Stimulated activated CD8-positive, alpha-beta memory T cell treated with anti-CD3 and anti-CD28 coated beads, Interleukin-15, amount 100 ng/mL, for 4 hours (primary cell): ENCODE results near the gene ACAN.
"Not testable (repeated sequence)": the region's sequence is repeated elsewhere in the genome, so short reads cannot be mapped to it uniquely, and the experiment has no call there.

Experiments used
- DNase-seq, 2 donors: peaks; one replicate each; pipeline ENCODE4 v3.0.0-alpha.2; 2020; ENCODE audit warnings: low read depth in 2 of 2

The ACAN gene

DNA sequence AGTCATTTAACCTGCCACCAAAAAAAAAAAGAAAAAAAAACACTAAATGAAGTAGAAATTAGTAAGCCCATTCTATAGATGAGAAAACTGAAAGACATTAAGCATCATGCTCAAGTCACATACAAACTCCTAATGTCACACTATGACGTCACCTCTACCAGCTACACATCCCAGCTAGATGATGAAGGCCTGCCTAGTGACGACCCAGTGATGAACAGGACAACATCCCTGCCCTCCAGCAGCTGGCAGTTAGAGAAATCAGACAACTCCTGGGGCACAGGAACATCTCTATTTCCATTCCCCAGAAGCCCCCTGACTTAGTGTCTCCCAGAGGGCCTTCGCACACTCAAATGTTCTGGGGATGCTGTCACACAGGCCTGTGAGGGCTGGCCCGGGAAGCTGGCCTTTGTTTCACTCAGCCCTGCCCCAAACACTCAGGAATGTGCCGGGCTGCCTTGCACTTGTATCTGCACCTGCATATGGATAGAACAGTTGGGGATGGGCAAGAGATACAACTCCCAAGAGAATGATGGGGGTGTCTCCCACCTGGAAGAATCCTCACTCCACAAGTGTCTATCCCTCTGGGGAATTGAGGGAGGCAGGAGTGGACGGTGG, 99.1 kb downstream of the ACAN start:
- DNase-seq, result no peak

DNA sequence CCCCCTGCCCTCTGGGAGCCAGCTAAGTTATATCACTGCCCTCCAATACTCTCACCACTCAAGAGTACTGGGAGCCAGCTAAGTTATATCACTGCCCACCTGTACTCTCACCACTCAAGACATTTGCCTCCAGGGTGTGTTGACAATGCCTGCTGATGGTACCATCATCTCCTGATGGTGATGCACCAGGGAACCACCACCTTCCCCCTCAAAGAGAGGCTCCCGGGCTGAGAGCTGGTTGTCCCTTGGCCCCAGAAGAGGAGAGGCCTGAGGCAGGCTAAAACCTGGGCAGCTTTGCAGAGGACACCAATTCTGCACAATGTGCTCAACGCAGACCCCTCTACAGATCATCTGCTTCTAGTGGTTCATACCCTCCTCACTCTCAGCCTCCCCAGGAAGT, 99.6 kb downstream of the ACAN start:
- DNase-seq, result no peak

DNA sequence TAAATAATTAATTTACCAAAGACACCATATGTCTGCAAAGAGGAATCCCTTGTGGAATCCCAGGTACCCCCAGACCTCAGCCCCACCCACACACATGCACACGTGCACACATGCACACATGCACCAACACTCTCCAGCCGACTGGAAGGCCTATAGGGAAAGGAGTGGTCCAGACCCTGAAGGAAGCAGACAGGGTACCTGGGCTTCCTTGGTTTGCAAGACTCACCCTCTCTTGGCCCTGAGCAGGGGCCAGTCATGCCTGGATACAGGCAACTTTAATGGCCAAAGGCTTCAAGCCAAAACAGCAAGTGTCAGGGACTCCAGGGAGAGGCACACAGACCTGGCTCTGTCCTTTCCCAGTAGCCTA, 101.0 kb downstream of the ACAN start:
- DNase-seq, result no peak

DNA sequence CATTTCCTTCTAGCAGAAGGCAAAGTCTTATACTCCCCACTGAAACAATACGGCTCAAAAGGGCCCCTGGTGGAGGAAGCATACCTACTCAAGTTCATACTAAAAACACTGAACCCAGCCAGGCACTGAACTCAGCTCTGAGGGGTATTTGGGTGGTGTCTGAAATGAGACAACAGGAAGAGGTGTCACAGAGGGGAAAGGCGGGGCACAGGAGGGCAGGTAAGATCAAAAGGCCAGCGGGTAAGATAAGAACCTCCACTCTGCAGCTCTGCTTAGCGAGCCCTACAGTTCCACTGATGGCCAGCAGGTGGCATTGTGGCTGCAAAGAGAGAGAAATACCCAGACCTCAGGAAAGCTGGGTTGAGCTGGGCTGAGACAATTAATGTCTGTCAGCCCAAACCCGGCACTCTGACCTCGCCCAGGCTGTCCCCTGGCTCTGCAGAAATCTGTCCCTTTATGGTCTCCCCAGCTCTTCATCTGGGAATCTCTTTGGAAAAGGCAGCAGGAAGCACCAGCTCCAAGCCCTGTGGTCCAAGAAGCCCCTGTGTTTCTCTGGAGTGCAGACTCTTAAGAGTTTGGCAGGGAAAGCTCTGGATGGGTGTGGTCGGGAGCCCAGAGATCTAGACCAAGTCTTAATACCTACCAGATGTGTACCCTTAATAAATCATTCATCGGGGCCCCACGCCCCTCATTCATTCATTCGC, 101.5 kb downstream of the ACAN start:
- DNase-seq, result peak; percentile 69 to 88

DNA sequence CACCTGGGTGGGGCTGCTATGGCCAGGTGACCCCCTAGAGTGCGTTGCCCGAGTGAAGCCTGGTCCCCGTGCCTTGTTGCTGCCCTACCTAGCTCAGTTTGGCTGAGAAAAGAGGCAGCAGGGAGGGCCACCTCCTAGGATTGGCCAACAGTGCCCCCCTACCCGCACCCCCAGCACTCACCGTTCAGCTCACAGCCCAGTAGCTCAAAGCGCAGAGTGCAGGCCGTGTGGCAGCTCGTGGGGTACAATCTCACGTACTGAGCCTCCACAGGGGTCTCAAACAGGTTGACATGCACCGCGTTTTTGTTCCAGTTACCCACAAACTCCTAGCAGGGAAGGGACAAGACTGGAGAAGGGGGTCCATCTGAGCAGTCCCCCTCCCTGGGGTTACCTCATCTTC, 102.3 kb downstream of the ACAN start:
- DNase-seq, result no peak

DNA sequence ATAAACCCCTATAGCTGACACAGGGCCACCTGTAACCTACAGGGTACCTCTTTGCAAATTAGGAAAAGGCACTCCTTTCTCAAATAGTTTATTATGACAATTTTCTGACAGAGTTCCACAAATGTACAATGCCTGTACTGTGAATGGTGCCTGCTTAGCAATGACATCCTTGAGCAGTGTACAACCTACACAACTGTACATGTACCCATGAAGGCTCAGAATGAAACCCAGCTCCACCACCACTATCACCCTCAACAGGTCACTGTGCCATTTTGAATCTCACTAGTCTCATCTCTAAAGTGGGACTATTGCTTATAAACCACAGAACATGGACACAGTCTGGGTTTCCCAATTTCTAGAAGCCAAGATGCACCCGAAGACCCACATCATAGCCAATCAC, 102.9 kb downstream of the ACAN start:
- no peak for DNase-seq

DNA sequence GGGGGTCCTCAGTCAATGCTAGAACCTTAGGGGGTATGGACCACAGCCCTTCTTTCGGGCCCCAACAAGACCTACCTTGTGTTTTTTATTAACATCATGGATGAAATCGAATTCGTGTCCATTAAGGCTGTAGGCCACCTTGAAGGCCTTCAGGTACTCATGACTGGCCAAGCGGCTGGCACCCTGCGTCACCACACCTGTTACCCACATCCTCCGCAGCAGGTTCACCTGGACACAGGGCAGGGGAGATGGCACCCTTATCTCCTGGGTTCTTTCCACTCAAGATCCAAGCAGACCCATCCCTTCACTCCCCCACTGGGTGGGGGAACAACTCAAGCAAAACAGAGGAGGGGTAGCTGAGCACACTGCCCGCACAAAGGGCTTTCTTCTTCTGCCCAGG, 103.3 kb downstream of the ACAN start:
- no peak for DNase-seq

DNA sequence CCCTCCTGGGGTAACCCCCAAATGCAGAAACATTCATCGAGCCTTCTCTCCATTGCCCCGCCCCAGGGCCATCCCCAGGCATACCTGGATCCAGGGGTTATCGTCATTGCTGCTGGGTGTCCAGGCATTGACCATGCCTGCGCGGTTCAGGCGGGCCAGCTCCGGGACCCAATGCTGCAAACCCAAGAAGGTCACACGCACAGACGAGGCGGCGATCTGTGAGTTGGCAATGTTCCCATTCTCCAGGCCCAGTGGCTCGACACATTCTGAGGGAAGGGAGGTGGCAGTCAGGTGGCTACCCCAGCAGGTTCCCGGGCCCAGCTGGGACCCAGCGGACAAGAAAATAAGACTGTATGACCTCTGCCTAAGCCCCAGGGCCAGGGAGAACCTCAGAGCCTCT, 103.9 kb downstream of the ACAN start:
- no peak for DNase-seq

DNA sequence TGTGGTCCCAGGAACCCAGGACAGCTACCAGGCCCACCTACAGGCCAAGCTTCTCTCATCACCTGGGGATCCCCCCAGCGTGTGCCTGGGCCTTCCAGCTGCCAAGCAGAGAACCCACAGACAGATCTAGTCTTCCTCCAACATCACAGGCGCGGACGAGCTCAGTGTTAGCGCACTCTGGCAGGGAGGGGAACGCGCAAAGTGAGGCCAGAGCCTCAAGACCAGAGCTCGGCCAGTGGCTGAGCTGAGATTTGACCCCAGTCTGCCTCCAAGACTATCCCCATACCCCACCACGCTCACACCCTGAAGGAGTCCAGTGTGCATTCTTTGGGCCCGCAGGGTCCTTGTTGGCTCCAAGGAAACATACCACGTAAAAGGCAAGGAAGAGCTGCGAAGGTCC, 104.9 kb downstream of the ACAN start:
- no peak for DNase-seq

DNA sequence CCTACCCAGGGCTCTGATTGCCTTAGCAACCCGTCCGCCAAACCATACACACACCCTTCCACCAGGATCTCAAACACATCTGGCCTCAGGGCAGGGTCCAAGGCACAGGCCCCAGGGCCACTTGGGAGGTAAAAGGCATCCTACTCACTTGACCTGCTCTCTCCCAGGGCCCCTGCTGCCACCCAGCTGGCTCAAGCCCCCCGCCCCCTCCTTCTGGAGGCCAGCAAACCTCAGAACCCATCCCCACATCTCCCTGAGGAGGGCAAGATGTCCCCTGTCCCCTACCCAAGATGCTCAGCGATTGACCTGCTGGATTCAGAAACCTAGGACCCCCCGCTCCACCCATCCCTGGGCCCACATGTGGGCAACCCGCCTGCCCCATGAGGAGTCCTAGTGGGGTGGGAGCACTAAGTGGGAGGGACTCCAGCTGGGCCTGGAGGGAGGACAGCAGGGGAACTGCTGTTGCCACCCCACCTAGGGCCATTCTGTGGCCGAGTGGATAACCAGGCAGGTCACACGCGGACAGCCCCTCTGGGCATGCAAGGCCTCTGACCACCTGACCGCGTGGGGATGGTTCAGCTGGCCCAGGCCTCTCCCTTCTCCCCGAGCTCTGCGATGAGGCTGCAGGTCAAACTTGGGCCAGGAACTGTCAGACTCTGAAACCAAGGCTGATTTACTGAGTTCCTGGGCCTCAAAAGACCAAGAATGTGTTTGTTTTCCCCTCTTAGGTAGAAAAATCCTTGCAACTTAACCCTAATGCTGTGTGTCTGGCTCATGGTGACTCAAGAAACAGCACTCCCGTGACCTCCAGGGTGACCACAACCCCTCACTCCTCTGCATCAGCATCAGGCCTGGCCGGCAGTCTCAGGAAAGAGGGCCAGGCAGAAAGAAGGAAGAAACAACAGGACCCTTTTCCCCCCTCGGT, 105.7 kb downstream of the ACAN start:
- DNase-seq, result no peak

DNA sequence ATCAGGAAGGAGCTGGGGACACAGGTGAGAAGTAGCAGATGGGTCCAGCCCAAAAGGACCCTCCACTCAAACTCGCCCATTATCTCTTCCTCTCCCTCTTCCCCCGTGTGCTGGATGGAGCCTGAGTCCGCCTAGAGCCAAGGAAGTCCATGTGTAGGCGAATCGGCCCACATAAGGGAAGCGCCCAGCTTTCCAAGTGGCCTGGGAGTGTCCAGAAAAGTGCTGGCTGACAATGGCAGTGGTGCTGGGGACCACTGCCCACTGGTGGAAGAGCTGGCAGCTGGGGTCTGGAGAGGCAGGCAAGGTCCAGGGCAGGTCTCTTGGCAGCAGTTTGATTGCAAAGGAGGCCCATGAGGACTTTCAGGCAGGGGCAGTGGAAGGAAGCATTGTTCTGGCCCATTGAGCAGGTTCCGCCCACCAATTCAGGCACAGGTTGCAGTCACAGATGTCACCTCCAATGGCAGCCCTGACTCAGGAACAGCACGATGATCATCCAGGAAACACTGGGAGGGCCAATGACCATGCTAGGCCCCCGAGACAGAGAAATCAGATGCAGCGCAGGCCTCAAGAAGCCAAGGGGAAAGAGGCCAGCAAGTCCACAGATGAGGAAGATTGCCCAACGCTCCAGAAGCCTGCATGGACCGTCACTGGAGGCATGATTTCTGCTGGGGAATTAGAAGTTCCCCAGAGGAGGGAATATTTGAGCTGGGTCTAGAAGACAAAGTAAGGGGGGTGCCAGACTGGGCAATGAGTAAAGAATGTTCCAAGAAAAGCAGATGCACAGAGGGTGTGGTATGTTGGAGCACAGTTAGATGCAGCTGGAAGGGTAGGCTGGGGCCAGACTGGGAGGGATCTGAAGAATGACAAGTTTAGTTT, 107.0 kb downstream of the ACAN start:
- DNase-seq, result no peak

DNA sequence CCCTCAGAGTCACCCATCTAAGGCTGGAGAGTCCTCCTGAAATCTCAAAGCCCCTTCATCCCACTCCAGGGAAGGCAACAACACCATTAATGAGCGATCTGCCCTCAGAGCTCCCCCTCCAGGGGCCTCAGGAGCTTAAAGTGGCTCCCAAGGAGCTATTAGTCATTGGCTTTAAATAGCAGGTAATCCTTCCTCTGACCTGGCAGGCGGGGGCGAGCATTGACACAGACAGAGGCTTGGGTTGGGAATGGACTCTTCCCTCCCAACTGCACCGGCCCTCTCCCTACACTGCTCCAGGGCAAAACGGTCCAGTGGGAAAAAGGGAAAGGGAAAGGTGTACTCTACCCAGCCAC, 108.5 kb downstream of the ACAN start:
- no peak for DNase-seq

DNA sequence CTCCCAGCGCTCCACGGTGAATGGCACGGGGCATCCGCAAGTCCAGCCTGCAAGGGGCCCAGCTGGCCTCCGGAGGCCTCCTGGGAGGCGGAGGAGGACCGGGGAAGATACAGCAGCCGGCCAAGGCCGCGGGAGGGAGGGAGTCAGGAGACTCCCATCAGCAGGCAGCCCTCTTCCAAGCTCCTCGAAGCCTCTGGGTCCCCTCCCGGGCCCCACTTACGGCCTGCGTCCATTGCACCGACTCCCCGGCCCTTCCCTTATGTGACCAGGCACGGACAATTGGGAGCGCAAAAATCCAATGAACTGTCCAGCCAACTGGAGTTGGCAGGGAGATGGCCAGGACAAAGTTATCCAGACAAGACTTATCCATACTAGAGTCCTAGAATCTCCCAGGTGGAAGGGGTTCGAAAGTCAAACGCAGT, 109.3 kb downstream of the ACAN start:
- no peak for DNase-seq

DNA sequence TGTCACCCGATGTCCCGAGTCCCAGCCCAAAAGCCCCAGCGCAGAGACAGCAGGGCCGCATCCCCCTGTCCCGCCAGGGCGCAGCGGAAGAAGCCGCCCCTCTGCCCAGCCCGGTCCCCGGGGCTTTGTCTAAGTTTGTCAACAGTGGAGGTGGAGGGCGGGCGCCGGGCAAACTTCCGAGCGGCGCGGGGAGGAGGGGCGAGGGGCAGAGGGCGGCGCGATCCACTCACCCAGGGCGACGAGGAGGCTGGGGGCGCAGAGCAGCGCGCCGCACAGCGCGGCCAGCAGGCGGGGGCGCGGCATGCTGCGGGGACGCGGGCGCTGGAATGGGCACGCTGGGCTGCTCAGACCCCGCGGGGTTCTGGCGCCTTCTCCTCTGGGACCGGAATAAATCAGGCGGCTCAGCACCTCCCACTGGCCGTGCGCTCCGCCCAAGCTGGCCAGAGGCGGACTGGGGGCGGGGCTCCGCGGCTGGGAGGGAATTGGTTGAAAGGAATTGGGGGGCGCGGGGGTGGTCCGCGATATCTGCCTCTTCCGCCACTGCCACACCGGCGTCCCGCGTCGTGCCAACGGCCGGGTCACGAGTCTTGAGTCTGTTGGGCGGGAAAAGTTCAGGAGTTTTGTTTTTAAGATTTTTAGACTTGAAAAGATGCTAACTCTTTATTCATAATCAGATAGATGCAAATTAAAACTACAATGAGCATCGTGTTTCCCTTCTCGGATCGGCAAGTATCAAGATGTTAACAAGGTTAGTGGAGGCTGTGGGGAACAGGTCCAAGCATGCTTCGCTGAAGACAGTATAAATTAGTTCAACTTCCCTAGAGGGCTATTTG, 110.0 kb downstream of the ACAN start, which contains the start of gene MFGE8:
Gene MFGE8 (minus strand): TSS at position 363 of the 833 bp plus-strand sequence. CDS start 60 bp downstream, at position 303.
- DNase-seq, result peak; percentile 24 to 47

DNA sequence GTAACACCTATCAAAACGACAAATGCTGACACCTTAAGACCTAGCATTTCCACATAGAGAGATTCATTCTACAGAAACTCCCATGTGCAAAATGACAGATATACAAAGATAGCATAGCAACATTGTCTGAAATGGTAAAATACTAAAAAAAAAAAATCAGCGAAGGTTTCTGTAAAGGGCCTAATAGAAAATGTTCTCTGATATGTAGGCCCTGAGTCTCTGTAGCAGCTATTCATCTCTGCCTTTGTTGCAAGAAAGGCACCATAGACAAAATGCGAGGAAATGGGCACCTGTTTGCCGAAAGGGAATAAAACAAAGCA, 110.6 kb downstream of the ACAN start:
- no peak for DNase-seq

DNA sequence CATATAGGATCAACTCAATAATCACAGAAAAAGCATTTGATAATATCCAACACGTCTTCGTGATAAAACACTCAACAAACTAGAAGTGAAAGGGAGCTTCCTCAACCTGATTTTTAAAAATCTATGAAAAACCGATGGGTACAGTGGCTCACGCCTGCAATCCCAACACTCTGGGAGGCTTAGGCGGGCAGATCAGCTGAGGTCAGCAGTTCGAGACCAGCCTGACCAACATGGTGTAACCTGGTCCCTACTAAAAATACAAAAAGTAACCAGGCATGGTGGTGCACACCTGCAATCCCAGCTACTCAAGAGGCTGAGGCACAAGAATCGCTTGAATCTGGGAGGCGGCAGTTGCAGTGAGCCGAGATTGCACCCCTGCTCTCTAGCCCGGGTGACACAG, 112.1 kb downstream of the ACAN start:
- DNase-seq, result no peak

DNA sequence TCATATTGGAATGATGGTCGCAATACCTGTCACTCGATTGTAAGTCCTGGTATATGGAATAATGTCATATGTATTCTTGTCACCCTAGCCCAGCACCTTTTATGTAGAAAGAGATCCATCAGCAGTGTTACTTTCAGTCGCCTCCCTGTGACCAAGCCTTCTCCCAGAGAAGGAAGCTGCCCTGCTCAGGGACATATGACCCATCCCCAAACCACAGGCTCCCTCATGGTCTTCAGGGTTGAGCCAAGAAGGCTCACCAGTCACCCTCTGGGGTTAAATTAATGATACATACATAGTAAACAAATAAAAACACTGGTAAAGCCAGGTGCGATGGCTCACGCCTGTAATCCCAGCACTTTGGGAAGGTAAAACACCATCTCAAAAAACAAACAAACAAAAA, 114.5 kb downstream of the ACAN start:
- DNase-seq, result no peak

DNA sequence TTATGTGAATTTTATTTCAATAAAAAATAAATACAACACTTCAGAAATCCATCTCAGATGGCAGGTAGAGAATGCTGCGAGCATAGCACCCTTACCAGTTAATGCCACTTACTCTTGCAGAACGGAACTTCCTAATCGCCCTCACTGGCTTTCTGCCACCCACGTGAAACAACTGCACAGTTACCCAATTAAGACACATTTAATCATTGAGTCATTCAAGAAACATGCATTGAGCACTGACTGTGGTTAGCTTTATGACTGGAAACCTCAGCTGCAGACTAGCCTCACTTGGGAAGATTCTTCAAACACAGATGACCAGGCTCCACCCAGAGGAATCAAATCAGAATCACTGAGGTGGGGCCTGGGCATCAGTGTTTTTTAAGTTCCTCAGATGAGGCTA, 115.5 kb downstream of the ACAN start:
- DNase-seq, result no peak

DNA sequence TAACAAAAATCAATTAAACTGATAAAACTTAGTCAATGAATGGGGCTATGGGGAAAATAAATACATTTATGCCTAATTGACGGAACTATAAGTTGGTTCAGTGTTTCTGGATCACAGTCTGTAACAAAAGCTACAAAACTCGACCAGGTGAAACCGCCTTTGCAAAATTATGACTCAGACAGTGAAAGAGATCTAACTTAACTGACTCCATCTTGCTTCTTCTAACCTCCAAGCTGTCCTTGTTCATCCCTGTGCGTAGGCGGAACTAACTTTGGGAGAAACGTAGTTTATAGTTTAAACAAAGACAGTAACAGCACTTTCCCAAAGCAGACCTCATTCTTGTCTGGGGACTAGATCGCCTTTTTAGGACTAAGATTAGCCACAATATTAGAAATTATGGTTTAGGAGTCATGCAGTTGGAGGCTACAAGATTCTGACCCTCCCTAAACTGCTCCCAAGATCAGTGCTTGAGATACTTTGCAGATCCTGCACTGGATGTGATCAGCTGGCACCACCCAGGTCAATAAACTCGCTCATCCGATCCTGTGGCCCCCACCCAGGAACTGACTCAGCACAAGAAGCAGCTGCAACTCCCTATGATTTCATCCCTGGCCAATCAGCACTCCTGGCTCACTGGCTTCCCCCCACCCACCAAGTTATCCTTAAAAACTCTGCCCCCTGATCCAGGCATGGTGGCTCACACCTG, 117.1 kb downstream of the ACAN start:
- no peak for DNase-seq

DNA sequence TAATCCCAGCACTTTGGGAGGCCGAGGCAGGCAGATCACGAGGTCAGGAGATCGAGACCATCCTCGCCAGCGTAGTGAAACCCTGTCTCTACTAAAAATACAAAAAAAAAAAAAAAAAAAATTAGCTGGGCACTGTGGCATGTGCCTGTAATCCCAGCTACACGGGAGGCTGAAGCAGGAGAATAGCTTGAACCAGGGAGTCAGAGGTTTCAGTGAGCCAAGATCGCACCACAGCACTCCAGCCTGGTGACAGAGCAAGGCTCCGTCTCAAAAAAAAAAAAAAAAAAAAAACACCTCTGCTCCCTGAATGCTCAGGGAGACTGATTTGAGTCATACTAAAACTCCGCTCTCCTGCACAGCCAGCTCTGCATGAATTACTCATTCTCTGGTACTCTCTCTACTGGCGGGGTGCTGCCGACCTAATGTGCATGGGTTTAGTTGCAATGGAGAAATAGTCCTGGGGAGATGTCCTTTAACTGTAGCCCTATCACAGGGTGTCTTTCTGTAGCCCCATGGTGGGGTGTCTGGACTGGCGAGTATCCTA, 117.7 kb downstream of the ACAN start:
- DNase-seq, result not testable (repeated sequence)
